NCI-H2227 treated with DMSO at 0.1 percent for 48 hours (cell line): Measurements from ENCODE around the gene TMEM131L.

Source experiments
- DNase-seq: peaks from one replicate; lab custom pipeline; 2025; lab: John Stamatoyannopoulos, UW

Gene TMEM131L

GRCh38 chr4:153479101-153479500 is 12.9 kb downstream of the TMEM131L start:
- DNase-seq, result peak; percentile 4

- no peak for DNase-seq
These were observed 14.5 kb downstream of the TMEM131L start for GRCh38 chr4:153480704-153481103.

- no peak for DNase-seq
These were observed 15.3 kb downstream of the TMEM131L start for GRCh38 chr4:153481478-153481877.

GRCh38 chr4:153483432-153484418 is 17.6 kb downstream of the TMEM131L start:
- DNase-seq, result no peak

GRCh38 chr4:153485359-153485758 is 19.2 kb downstream of the TMEM131L start:
- DNase-seq, result no peak

- no peak for DNase-seq
These were observed 19.7 kb downstream of the TMEM131L start for GRCh38 chr4:153485860-153486259.

GRCh38 chr4:153486281-153487151 is 20.4 kb downstream of the TMEM131L start:
- no peak for DNase-seq

- no peak for DNase-seq
These were observed 22.1 kb downstream of the TMEM131L start for GRCh38 chr4:153488006-153488891.

- DNase-seq, result no peak
These were observed 23.8 kb downstream of the TMEM131L start for GRCh38 chr4:153489856-153490558.

GRCh38 chr4:153490985-153491483 is 24.9 kb downstream of the TMEM131L start:
- no peak for DNase-seq

- DNase-seq, result no peak
These were observed 28.4 kb downstream of the TMEM131L start for GRCh38 chr4:153494562-153494961.

- no peak for DNase-seq
These were observed 29.5 kb downstream of the TMEM131L start for GRCh38 chr4:153495480-153496193.

- DNase-seq, result no peak
These were observed 31.0 kb downstream of the TMEM131L start for GRCh38 chr4:153497091-153497531.

GRCh38 chr4:153497988-153498967 is 32.1 kb downstream of the TMEM131L start:
- DNase-seq, result no peak

GRCh38 chr4:153499005-153499404 is 32.8 kb downstream of the TMEM131L start:
- DNase-seq, result no peak

- DNase-seq, result no peak
These were observed 35.4 kb downstream of the TMEM131L start for GRCh38 chr4:153501578-153501977.

GRCh38 chr4:153502584-153502983 is 36.4 kb downstream of the TMEM131L start:
- DNase-seq, result no peak

- no peak for DNase-seq
These were observed 40.5 kb downstream of the TMEM131L start for GRCh38 chr4:153506341-153507309.
